HG02588 (cell line): ENCODE results near the gene CD44.

Experiments
- ATAC-seq: cut with Tn5 transposase; IDR thresholded peaks from one replicate; pipeline ENCODE4 v1.9.1; 2021; ENCODE audit warnings: mild to moderate bottlenecking, moderate library complexity; ENCODE audit not compliant: unreplicated experiment

CD44 gene

DNA sequence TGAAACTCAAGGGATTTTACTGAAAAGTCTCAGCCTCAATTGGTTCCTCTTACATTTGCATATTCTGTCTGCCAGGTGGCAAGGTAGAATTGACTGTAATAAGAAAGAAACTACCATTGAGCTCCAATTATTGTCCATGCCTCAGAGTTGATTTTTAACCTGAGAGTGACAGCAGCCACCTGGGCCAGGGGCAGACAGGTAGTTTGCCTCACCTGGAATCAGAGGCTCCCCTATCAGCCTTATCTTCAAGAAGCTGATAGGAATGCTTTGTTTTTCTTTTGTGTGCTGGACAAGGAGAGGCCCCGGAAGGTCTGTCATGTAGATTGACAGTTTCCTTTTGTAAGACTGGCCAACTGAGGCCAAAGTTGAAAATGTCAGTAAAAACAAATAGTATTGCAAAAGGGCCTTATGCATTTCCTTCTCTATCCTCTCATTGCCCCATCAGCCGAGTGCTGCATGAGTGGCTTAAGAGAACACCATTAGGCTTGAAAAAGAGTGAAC lies 34.1 kb downstream of the CD44 start:
- ATAC-seq, result peak; percentile 65

DNA sequence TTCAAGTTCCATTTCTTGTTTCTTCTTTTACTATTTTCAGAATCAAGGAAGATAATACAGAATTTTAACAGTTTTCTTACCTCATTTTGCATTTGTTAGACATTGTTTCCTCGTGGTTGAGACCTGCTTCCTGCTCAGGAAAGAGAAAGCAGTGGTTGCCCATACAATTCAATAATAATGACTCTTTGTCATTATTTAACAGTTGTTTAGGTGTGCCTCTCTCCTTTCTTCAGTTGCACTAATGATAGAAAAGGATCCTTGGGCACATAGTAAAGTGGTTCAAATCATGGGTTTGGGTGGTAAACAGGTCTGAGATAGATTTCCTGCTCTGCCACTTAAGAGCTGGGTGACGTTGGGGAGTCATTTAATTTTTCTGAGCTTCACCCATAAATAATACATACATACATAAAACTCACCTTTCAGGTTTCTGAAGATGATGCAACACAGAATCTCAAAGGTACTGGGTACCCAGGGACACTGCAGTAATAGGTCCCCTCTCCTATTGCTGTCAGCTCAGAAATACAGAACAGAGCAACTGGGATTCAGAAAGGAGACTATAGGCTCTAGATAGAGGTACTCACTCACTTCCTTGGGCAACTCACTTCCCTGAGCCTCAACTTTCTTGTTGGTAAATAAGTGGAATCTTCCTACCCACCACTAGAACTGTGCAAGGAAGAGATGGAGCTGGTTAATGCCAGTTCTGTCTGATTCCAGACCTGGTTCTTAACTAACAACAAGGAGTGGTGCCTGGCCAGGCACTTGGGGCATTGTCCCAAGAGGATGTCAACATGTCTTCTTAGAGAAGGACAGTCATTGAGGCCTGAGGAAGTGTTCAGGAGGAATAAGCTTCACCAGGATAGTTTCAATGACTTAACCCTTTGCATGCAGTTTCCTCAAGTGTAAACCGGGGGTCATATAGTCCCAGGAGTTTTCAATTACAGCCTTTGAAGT lies 34.9 kb downstream of the CD44 start:
- ATAC-seq, result no peak

DNA sequence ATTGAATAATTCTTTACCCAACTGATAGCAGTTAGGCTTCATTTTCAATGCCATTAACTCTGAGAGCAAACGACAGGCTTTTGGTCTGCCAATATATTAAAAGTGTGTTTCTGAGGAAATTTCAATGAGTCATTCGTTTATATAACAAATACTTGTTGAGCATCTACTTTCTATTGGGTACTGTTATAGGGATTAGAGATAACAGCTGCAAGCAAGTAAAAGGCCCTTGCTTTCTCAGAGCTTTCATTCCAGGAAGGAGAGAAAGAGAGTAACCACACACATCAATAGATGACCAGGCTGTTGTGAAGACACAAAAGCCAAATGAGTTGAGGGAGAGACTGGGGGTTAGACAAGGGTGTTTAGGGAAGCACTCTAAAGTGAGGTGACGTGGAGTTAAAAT lies 35.7 kb downstream of the CD44 start:
- no peak for ATAC-seq

- no peak for ATAC-seq
These were observed 38.4 kb downstream of the CD44 start for GRCh38 chr11:35177370-35177769.

DNA sequence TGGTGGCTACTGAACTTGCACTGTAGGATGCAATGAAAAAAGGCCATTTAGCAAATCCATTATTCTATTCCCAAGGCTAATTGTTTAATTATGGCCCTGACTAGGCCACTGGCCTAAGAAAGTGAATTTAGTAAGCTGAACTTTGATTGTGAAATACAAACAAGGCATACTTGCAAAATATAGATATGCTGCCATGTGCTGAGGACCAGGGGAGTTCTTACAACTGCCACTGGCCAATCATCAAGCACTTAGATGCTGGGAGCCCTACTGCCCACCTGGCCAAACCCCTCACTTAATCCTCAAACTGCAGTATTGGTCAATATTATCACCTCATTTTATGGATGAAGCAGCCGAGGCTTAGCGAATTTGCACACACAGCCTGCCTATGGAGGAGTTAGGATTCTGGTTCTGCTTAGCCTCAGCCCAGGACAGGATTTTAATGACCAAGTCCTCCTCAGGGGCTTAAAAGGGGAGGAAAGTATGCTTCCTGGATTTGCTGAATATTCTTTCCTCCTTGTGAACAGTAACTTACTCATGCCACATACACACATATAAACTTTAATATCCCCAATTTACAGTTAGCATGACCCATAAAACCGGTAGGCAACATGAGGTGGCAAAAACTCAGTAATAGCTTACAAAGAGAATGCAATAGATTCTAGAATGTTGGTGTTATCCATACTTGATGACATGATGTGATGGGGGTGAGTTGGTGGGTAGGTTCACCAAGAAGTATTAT lies 39.3 kb downstream of the CD44 start:
- ATAC-seq, result no peak

- ATAC-seq, result no peak
These were observed 39.9 kb downstream of the CD44 start for GRCh38 chr11:35178873-35179272.

GRCh38 chr11:35179466-35180135 lies 40.6 kb downstream of the CD44 start:
- ATAC-seq, result no peak

DNA sequence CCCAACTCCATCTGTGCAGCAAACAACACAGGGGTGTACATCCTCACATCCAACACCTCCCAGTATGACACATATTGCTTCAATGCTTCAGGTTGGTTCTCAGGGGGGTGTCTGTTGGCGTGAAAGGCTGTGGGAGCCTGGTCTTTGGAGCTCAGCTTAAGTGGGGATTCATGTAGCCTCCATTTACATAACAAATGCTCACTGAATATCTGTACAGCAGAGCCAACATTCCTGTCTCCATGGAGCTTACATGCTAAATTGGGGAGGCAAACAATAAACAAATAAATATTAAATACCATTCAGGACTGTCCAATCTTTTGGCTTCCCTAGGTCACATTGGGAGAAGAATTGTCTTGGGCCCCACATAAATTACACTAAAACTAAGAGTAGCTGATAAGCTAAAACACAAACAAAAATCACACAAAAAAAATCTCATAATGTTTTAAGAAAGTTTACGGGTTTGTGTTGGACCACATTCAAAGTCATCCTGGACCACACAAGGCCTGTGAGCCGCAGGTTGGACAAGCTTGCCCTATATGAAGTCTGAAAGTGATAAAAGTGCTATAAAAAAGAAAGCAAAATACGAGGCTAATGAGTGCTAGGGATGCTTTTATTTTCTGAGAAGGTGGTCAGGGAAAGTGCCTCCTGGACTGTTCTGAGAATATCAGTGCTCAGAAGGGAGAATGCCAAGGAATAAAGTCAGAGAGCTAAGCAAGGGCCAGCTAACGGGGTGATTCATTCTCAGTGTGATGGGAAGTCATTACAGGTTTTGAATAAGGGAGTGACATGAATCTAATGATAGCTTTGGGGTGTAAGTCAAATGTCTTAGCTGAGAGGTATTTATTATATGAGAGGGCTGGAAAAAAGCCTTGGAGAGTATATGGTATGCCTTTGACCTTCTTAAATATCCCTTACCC lies 41.6 kb downstream of the CD44 start:
- no peak for ATAC-seq

DNA sequence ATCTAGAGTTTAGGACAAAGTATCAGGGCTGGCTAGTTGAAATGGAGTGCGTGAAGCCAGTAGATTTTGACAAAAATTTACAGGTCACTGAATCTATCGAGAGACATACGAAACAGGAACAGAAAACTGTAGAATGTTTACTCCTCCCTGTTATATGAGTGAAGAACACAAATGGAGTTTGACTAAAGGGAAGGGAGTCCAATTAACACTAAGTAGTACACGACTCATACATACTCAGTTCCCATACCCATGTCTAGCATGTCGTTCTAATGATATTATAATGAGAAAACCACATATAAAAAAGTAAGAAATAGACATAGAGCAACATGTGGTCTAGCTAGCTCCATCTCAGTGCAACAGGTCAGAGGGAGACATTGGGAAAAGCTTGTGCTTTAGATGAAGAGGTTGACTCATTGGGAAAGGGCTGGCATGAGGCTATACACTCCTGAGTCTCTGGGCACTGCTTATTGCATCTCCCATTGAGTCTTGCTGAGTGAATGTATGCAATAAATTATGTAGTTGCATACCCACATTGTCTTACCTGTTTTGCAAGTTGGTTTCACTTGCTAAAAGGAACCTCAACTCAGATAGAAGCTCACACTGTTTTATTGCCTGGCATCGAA lies 43.5 kb downstream of the CD44 start:
- peak; percentile 69 for ATAC-seq

DNA sequence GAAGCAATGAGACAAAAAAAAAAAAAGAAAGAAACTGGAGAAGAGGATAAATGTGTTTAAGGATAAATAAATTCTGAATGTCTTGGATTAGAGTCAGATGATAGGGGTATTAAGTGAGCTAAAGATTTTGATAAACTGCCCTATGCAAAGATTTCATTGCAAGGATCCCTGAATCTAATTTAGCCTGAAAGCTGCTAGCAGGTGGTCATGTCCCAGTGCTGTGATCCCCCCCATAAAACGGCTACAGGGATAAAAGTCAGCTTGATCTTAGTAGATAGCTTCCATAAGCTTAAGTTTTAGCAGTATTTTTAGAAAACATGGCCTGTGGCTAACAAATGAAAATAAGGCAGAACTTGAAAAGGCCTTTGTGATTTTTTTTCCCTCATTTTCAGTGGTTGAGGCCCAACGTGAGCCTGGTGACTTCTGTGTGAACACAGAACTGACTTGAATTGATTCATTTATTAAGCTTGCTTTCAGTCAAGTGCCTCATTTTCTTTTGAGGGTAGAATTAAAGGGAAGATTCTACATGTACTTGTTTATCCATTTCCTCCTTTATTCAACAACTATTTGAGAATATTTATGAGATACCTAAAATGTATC lies 44.5 kb downstream of the CD44 start:
- ATAC-seq, result no peak

GRCh38 chr11:35185696-35186095 lies 46.7 kb downstream of the CD44 start:
- ATAC-seq, result no peak

DNA sequence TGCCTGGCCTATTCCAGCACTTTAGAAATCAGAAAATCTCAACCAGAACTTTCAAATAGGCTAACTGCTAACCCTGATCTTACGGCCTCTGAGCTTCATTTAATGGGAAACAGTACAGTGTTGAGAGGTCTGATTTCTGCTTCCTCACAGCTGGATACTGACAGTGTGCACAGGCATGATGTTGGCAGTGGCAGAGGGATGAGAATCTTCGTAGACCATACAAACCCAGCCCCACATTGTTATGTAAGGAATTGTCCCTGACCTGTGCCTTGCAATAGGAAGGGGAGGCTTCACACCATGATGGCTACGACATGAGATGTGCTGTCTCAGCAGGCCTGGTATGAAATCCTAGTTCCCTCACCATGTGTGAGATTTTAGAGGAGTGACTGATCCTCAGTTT lies 49.0 kb downstream of the CD44 start:
- no peak for ATAC-seq

DNA sequence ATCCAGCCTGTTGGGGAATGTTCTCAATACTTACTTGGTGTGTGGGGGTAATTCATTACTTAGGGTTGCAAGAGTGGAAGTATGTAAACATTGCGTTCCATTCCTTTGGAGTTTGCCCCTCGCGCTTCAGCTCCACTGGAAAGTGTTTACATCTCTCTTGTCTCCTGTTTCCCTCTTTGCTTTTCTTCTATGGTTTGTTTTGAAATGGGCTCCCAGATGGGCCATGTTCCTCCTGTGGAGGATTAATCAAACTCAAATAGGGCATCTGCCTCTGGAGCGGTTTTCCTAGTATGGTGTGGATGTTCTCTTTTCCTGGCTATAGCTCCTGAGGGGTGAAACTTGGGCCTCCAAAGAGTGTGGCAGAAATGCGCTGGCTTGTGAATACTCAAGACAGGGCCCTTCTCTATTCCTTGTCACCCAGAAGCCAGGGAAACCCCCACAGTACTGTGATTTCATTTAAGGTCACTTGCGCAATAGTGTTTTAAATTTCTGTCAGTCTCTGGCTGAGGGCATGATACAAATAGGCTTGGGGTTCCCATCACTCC lies 51.9 kb downstream of the CD44 start:
- no peak for ATAC-seq

DNA sequence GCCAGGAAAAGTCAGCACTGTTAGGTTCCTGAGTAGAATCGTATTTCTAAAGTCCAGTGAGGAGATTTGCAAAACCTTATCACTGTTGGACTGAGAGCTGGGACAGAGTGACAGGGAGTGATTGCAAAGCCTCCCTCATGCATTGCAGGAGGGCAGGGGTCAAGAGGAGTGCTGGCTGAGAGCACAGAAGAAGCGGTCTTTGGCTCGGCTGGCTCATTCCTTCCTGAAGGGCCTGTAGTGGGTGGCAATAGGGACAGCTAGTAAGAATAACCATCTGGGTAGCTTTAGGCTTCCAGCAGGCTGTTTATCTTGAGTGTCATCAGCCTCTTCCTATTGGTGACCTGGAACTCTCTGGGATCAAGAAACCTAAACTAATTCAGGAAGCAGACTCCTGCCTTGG lies 53.4 kb downstream of the CD44 start:
- ATAC-seq, result no peak

- no peak for ATAC-seq
These were observed 54.8 kb downstream of the CD44 start for GRCh38 chr11:35193767-35194166.

- ATAC-seq, result no peak
These were observed 58.3 kb downstream of the CD44 start for GRCh38 chr11:35197292-35197691.

DNA sequence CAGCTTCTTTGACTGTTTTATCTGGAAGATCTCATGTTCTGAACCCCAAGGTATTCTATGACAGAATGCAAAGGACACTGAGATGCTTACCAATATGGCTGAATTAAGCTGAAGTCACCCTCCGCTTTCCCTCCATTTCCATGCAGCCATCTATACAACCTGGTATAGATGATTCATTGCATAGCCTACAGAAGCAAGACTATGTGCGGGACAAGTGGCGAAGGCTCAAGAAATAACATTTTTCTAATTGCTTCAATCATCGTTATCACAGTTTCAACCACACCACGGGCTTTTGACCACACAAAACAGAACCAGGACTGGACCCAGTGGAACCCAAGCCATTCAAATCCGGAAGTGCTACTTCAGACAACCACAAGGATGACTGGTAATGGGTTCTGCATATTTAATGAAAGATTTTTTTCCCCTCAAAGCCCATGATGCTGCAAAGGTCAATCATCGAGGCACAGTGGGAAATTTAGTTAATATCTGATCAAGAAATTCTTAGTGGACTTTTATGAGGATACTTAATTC lies 61.9 kb downstream of the CD44 start:
- no peak for ATAC-seq

- no peak for ATAC-seq
These were observed 65.6 kb downstream of the CD44 start for GRCh38 chr11:35204614-35205013.

DNA sequence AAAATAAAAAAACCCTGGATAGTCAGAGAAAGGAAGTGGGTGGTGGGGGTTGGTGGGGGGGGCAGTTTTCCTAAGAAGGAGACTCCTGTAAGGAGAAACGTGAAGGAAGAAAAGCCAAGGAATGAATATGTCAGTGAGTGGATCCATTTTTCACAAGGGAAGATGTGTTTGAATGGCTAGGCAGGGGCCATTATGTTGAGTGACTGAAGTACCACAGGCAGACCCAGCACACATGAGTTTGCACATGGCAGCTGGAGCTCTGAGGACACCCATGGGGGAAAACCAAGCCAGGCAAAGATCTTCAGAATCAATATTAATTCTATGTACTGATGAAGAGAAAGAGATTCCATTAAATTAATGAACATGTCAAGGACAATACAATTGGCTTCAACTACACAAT lies 67.6 kb downstream of the CD44 start:
- no peak for ATAC-seq
